Measurements from ENCODE around the gene DNASE1L3.

DNASE1L3 gene

GRCh38 chr3:58183221-58183620 is 27.6 kb downstream of the DNASE1L3 start:
- TF ChIP-seq CTCF (IDR thresholded peaks at IDR 0.05; ENCODE audit: insufficient read depth, low read length, poor library complexity, severe bottlenecking) (no peak), EZH2phosphoT487 (conservative IDR thresholded peaks at IDR 0.05; ENCODE audit: low read length) (no peak)
- H3F3A ChIP-seq (ENCODE audit: insufficient read depth): no peaks in the 10 kb centered on the region
- H3K4me3 ChIP-seq (ENCODE audit: insufficient read depth, low read length, poor library complexity, severe bottlenecking): no peak overlapping the region
- no peak overlapping the region for H2AFZ ChIP-seq (ENCODE audit: low read depth, low read length, severe bottlenecking)
- H3K4me2 ChIP-seq (ENCODE audit: low read depth, low read length, poor library complexity, severe bottlenecking): no peak overlapping the region
- no peaks in the 10 kb centered on the region for H3K9me2 ChIP-seq (replicated peaks; ENCODE audit: insufficient read depth, low read length)
- H3K9me3 ChIP-seq (ENCODE audit: insufficient read depth, low read length): no peaks in the 10 kb centered on the region
- no peaks in the 10 kb centered on the region for H3K36me3 ChIP-seq (ENCODE audit: low read length)
- H3K79me2 ChIP-seq (ENCODE audit: insufficient read depth, low read length): no peaks in the 10 kb centered on the region
- no peak overlapping the region for H3K27ac ChIP-seq (ENCODE audit: low read depth, low read length)
- no peaks in the 10 kb centered on the region for H4K20me1 ChIP-seq (ENCODE audit: low read depth, low read length)
- H3K27me3 ChIP-seq (ENCODE audit: low read length): no peaks in the 10 kb centered on the region
- H3K9ac ChIP-seq (ENCODE audit: low read length): no peak overlapping the region

GRCh38 chr3:58180940-58181587 is 29.7 kb downstream of the DNASE1L3 start:
- no peak overlapping the region for H3K9ac ChIP-seq (ENCODE audit: low read length)
- no peaks in the 10 kb centered on the region for H3K79me2 ChIP-seq (ENCODE audit: insufficient read depth, low read length)
- no peak overlapping the region for H3K27ac ChIP-seq (ENCODE audit: low read depth, low read length)
- H3K9me2 ChIP-seq (replicated peaks; ENCODE audit: insufficient read depth, low read length): no peaks in the 10 kb centered on the region
- H3K9me3 ChIP-seq (ENCODE audit: insufficient read depth, low read length): no peaks in the 10 kb centered on the region
- no peaks in the 10 kb centered on the region for H3F3A ChIP-seq (ENCODE audit: insufficient read depth)
- no peak overlapping the region for H2AFZ ChIP-seq (ENCODE audit: low read depth, low read length, severe bottlenecking)
- no peak for TF ChIP-seq EZH2phosphoT487 (conservative IDR thresholded peaks at IDR 0.05; ENCODE audit: low read length)
- TF ChIP-seq CTCF (IDR thresholded peaks at IDR 0.05; ENCODE audit: insufficient read depth, low read length, poor library complexity, severe bottlenecking): no peak
- H3K4me2 ChIP-seq (ENCODE audit: low read depth, low read length, poor library complexity, severe bottlenecking): no peak overlapping the region
- no peaks in the 10 kb centered on the region for H3K36me3 ChIP-seq (ENCODE audit: low read length)
- H4K20me1 ChIP-seq (ENCODE audit: low read depth, low read length): no peaks in the 10 kb centered on the region
- no peak overlapping the region for H3K4me3 ChIP-seq (ENCODE audit: insufficient read depth, low read length, poor library complexity, severe bottlenecking)
- no peaks in the 10 kb centered on the region for H3K27me3 ChIP-seq (ENCODE audit: low read length)

GRCh38 chr3:58180099-58180880 is 30.5 kb downstream of the DNASE1L3 start:
- H3K9ac ChIP-seq (ENCODE audit: low read length): no peak overlapping the region
- no peaks in the 10 kb centered on the region for H3K9me2 ChIP-seq (replicated peaks; ENCODE audit: insufficient read depth, low read length)
- no peak for TF ChIP-seq EZH2phosphoT487 (conservative IDR thresholded peaks at IDR 0.05; ENCODE audit: low read length)
- no peak for TF ChIP-seq CTCF (IDR thresholded peaks at IDR 0.05; ENCODE audit: insufficient read depth, low read length, poor library complexity, severe bottlenecking)
- no peak overlapping the region for H3K27ac ChIP-seq (ENCODE audit: low read depth, low read length)
- no peaks in the 10 kb centered on the region for H3K36me3 ChIP-seq (ENCODE audit: low read length)
- no peaks in the 10 kb centered on the region for H3K79me2 ChIP-seq (ENCODE audit: insufficient read depth, low read length)
- H3F3A ChIP-seq (ENCODE audit: insufficient read depth): no peaks in the 10 kb centered on the region
- H3K9me3 ChIP-seq (ENCODE audit: insufficient read depth, low read length): no peaks in the 10 kb centered on the region
- H4K20me1 ChIP-seq (ENCODE audit: low read depth, low read length): no peaks in the 10 kb centered on the region
- H3K27me3 ChIP-seq (ENCODE audit: low read length): no peaks in the 10 kb centered on the region
- H3K4me2 ChIP-seq (ENCODE audit: low read depth, low read length, poor library complexity, severe bottlenecking): no peak overlapping the region
- no peak overlapping the region for H3K4me3 ChIP-seq (ENCODE audit: insufficient read depth, low read length, poor library complexity, severe bottlenecking)
- H2AFZ ChIP-seq (ENCODE audit: low read depth, low read length, severe bottlenecking): no peak overlapping the region
